Measurements from ENCODE around the gene NXPH2. TPM values are rescaled to one million over a fixed set of nuclear protein-coding genes. Genes with fewer than 3 reads are reported as not detected.

NXPH2 gene
- total RNA-seq, 2 donors from 2014 or later, result not detected

DNA sequence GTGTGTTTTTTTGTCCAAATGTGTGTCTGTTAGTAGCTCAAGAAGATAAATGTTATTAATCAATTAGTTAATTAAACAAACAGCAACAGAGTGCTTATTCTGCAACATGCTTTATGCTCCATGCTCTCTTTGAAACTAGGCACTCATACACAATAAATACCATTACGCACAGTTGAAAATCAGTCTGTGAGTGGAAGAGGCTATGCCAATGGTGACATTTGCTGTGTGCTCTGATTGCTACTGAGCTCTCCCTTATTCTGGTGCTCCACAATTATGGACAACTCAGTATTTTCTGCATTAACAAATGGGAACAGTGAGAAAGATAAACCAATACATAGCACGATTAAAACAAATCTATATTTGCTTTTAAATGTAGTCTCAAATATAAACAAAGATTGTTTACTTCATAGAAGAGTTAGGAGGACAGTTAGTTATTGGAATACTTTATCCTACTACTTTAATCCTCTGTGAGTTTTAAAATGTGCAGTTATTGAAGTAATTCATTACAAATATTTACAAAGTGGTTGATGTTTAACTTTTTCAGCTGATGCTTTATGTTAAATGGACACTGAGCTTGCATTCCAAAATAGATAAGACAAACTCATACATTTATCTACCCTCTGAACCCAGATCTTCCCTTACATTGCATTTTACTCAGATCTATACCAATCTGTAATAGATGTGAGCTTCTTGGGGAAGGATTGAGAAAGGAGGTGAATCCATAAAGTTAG lies 55.3 kb downstream of the NXPH2 start:
- Histone ChIP-seq H3K9me3 (no peaks in the 10 kb centered on the region), H3K36me3 (no peaks in the 10 kb centered on the region), H3K4me1 (no peaks in the 10 kb centered on the region), H3K9ac (ENCODE audit: low read depth in 2 of 2, low read length in 2 of 2) (no peak overlapping the region), H3K27ac (no peak overlapping the region), H3K27me3 (no peaks in the 10 kb centered on the region), H3K4me3 (no peak overlapping the region)
- TF ChIP-seq, protein P1, sequence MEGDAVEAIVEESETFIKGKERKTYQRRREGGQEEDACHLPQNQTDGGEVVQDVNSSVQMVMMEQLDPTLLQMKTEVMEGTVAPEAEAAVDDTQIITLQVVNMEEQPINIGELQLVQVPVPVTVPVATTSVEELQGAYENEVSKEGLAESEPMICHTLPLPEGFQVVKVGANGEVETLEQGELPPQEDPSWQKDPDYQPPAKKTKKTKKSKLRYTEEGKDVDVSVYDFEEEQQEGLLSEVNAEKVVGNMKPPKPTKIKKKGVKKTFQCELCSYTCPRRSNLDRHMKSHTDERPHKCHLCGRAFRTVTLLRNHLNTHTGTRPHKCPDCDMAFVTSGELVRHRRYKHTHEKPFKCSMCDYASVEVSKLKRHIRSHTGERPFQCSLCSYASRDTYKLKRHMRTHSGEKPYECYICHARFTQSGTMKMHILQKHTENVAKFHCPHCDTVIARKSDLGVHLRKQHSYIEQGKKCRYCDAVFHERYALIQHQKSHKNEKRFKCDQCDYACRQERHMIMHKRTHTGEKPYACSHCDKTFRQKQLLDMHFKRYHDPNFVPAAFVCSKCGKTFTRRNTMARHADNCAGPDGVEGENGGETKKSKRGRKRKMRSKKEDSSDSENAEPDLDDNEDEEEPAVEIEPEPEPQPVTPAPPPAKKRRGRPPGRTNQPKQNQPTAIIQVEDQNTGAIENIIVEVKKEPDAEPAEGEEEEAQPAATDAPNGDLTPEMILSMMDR (IDR thresholded peaks at IDR 0.05), result no peak
- no peak for DNase-seq
- intact Hi-C loops (cut with DNase I), result no loop called here

DNA sequence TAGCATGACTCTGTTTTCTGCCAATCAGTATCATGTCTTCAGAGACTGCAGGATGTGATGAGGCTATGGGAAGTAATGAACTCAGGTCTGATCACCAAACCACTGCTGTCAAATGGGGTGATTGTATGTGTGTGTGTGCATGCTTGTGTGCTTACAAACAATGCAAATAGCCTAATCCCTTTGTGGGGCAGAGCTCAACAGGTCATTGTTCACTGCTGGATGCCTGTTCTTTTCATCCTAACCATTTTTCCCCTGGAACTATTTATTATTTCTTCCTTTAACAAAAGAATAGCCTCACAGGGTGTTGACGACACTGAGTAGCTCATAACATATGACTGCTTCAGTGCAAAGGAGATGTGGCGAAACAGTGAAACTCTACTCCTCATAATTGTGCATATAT lies 55.9 kb downstream of the NXPH2 start:
- Histone ChIP-seq H3K27me3 (no peaks in the 10 kb centered on the region), H3K9ac (ENCODE audit: low read depth in 2 of 2, low read length in 2 of 2) (no peak overlapping the region), H3K27ac (no peak overlapping the region), H3K4me1 (no peaks in the 10 kb centered on the region), H3K9me3 (no peaks in the 10 kb centered on the region), H3K36me3 (no peaks in the 10 kb centered on the region), H3K4me3 (no peak overlapping the region)
- no peak for DNase-seq
- intact Hi-C loops (cut with DNase I), result no loop called here
- TF ChIP-seq, protein P1 (IDR thresholded peaks at IDR 0.05), result no peak

DNA sequence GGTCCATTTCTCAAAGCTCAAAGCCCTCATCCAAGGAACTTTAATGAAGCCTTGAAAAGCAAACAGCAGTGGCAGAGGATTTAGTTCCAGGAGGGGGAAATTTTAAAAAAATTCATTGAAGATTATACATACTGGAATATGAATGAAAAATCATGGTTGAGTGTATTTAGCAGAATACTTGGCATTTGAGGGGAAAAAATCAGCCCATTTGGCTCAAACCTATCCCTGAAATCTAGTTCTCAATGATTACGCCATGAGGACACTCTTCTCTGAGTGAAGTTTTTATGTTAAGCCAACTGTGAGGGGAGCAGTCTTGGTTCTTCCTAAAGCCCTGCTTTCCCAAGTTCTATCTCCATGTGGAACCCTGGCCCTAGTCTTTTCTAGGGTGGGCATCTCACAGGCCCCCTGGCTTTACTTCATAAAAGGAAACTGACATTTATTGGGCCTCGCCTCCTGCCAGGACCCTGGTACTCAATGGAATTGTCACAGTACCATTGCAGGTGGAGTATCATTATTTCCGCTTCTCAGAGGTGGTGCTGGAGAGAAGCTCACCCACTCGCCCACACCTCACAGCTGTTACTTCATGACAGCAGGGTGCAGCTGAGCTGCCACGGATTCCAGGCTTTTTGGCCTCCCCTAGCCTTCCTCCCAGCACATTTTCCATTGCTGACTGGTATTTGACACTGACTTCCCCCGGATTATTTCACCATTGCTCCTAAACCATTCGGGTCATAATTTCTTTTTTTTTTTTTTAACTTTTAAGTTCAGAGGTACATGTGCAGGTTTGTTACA lies 56.8 kb downstream of the NXPH2 start:
- intact Hi-C loops (cut with DNase I), result no loop called here
- Histone ChIP-seq H3K9ac (ENCODE audit: low read depth in 2 of 2, low read length in 2 of 2) (no peak overlapping the region), H3K27me3 (no peaks in the 10 kb centered on the region), H3K36me3 (no peaks in the 10 kb centered on the region), H3K4me3 (no peak overlapping the region), H3K27ac (no peak overlapping the region), H3K4me1 (no peaks in the 10 kb centered on the region), H3K9me3 (no peaks in the 10 kb centered on the region)
- DNase-seq, result no peak
- TF ChIP-seq, protein P1 (IDR thresholded peaks at IDR 0.05), result no peak

DNA sequence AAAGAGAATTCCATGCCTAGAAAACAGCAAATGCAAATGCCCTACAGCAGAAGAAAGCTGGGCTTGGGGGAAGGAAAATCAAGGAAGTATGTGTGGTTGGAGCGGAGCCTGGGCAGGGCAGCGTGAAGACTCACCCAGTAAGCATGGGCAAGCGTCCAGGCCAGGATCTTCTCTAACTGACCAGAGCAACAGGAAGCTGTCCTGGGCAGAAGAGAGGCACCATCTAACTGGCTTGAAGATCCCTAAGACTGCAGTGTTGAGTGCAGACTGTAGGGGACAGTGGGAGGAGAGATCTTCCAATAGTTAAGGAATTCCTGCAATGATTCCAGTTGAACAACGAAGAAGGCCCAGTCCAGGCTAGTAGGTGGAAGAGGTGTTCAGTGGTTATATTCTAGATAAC lies 57.9 kb downstream of the NXPH2 start:
- Histone ChIP-seq H3K9me3 (no peaks in the 10 kb centered on the region), H3K36me3 (no peaks in the 10 kb centered on the region), H3K27ac (no peak overlapping the region), H3K4me3 (no peak overlapping the region), H3K4me1 (no peaks in the 10 kb centered on the region), H3K9ac (ENCODE audit: low read depth in 2 of 2, low read length in 2 of 2) (no peak overlapping the region), H3K27me3 (no peaks in the 10 kb centered on the region)
- no peak for DNase-seq
- intact Hi-C loops (cut with DNase I), result no loop called here
- TF ChIP-seq, protein P1 (IDR thresholded peaks at IDR 0.05), result no peak

DNA sequence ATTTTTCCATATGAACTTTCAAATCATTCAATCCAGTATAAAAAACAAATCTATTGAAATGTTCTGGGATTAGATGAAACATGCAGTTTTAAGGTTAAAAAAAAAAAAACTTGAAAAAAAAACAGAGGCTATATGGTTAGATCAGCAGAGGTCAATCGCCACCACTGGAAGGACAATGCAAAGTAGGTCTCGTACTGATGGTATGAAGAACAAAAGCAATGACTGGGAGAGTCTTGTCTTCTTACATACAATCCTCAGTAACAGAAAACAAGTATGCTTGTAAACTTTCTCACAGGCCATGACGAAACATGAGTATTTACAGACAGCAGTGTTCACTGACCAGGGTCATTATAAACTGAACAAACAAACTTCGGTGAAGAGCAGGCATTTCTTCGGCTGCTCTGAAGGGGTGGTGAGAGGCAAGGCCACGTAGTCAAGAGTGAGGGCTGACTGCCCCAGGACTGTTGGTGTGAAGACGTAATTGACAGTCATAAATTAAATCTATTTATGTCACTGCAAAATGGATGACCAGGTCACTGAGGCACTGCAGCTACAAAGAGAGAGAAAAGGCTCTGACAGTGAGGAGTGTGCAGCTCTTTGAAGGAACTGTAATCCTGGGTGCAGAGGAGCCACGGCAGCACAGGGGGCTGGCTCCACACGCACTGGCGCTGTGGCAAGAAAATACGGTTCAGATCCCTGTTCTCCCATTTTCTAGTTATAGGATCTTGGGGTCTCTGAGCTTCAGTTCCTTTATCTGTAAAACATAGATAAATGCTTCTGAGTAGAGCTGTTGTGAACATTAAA lies 60.0 kb downstream of the NXPH2 start:
- Histone ChIP-seq H3K36me3 (no peaks in the 10 kb centered on the region), H3K9ac (ENCODE audit: low read depth in 2 of 2, low read length in 2 of 2) (no peak overlapping the region), H3K9me3 (no peaks in the 10 kb centered on the region), H3K27me3 (no peaks in the 10 kb centered on the region), H3K4me1 (no peaks in the 10 kb centered on the region), H3K4me3 (no peak overlapping the region), H3K27ac (no peak overlapping the region)
- DNase-seq, result no peak
- TF ChIP-seq, protein P1 (IDR thresholded peaks at IDR 0.05), result no peak
- intact Hi-C loops (cut with DNase I), result no loop called here
